Ectodermal cell (in vitro differentiated cells): ENCODE results near the gene C5AR1. TPM values are rescaled to one million over a fixed set of nuclear protein-coding genes. Genes with fewer than 3 reads are reported as not detected.
A peak's percentile ranks its signal among the peaks of the same experiment; 100 is the strongest.
"Not testable (repeated sequence)": the region's sequence is repeated elsewhere in the genome, so short reads cannot be mapped to it uniquely, and the experiment has no call there.

Experiments
- H3K27ac ChIP-seq: 2 replicates; pipeline ENCODE4 v1.7.0; 2013; ENCODE audit warnings: mild to moderate bottlenecking, low read depth, low read length; ENCODE audit not compliant: insufficient read depth, poor library complexity, severe bottlenecking
- H3K27me3 ChIP-seq: 2 replicates; pipeline ENCODE4 v1.7.0; 2013; ENCODE audit warnings: mild to moderate bottlenecking, low read length; ENCODE audit not compliant: insufficient read depth, control insufficient read depth, poor library complexity, severe bottlenecking
- H3K36me3 ChIP-seq: one replicate; pipeline ENCODE4 v1.7.0; 2013; ENCODE audit warnings: low read length; ENCODE audit not compliant: control insufficient read depth, insufficient read depth
- H3K4me1 ChIP-seq: one replicate; pipeline ENCODE4 v1.7.0; 2013; ENCODE audit warnings: low read length; ENCODE audit not compliant: control insufficient read depth, insufficient read depth
- H3K4me3 ChIP-seq: 2 replicates; pipeline ENCODE4 v1.7.0; 2013; ENCODE audit warnings: low read depth, low read length, control low read depth; ENCODE audit not compliant: insufficient read depth
- H3K9me3 ChIP-seq: 2 replicates; pipeline ENCODE4 v1.7.0; 2013; ENCODE audit warnings: mild to moderate bottlenecking, low read length, moderate library complexity; ENCODE audit not compliant: control insufficient read depth
- WGBS, 2 experiments: methylation state at CpG; one replicate each; pipeline ENCODE4 v1.1.7; 2013; ENCODE audit warnings: missing lambda C conversion rate in 2 of 2; 5-methylcytosine and 5-hydroxymethylcytosine counted together
- polyA plus RNA-seq, 4 experiments: library from polyadenylated mRNA; stranded (reverse); fragments of 50-300 nt; gene quantifications; one replicate each; pipeline ENCODE4 v1.2.3, GENCODE V29; 2013

C5AR1 gene
- not detected for polyA plus RNA-seq (2013, experiment 1 of 4)
- 0.37 TPM for polyA plus RNA-seq (2013, experiment 2 of 4)
- 0.16 TPM for polyA plus RNA-seq (2013, experiment 3 of 4)
- 0.12 TPM for polyA plus RNA-seq (2013, experiment 4 of 4)

GRCh38 chr19:47309608-47310007 is at the start of gene C5AR1:
Gene C5AR1 (plus strand): TSS chr19:47309861. CDS start chr19:47309896, 35 bp downstream.
- Histone ChIP-seq H3K27me3 (no peaks in the 10 kb centered on the region), H3K9me3 (no peaks in the 10 kb centered on the region), H3K27ac (no peak within 1 kb of the TSS), H3K4me3 (no peak within 1 kb of the TSS), H3K4me1 (no peaks in the 10 kb centered on the region), H3K36me3 (no peaks in the 10 kb centered on the region)
- 64 to 67% methylated on average over 12 of the region's 12 CpGs for WGBS, 2 experiments

- Histone ChIP-seq H3K27me3 (no peaks in the 10 kb centered on the region), H3K36me3 (peaks cover 29% of the 10 kb centered on the region), H3K27ac (no peak overlapping the region), H3K4me1 (peaks cover 8% of the 10 kb centered on the region), H3K9me3 (no peaks in the 10 kb centered on the region), H3K4me3 (no peak overlapping the region)
- WGBS, 2 experiments: 95% methylated on average over 17 of the region's 17 CpGs
Observed at GRCh38 chr19:47260476-47260875, 49.2 kb upstream of the C5AR1 start.

GRCh38 chr19:47261946-47262793 is 47.5 kb upstream of the C5AR1 start:
- not testable (repeated sequence) for H3K27me3 ChIP-seq, H3K9me3 ChIP-seq, H3K4me3 ChIP-seq, H3K27ac ChIP-seq, H3K4me1 ChIP-seq
- H3K36me3 ChIP-seq: peaks cover 37% of the 10 kb centered on the region
- WGBS, 2 experiments: 94 to 95% methylated on average over 14 of the region's 14 CpGs

GRCh38 chr19:47264629-47265028 is 45.0 kb upstream of the C5AR1 start:
- Histone ChIP-seq H3K4me3 (no peak overlapping the region), H3K27ac (no peak overlapping the region), H3K27me3 (no peaks in the 10 kb centered on the region), H3K36me3 (peaks cover 40% of the 10 kb centered on the region), H3K9me3 (no peaks in the 10 kb centered on the region), H3K4me1 (no peaks in the 10 kb centered on the region)
- WGBS, 2 experiments: 95 to 96% methylated on average over 30 of the region's 30 CpGs

- 96% methylated on average over 21 of the region's 21 CpGs for WGBS, 2 experiments
- Histone ChIP-seq H3K36me3 (peaks cover 28% of the 10 kb centered on the region), H3K4me3 (no peak overlapping the region), H3K27me3 (no peaks in the 10 kb centered on the region), H3K27ac (no peak overlapping the region), H3K4me1 (no peaks in the 10 kb centered on the region), H3K9me3 (no peaks in the 10 kb centered on the region)
Observed at GRCh38 chr19:47266401-47266941, 43.2 kb upstream of the C5AR1 start.

- Histone ChIP-seq H3K27me3 (no peaks in the 10 kb centered on the region), H3K27ac (no peak overlapping the region), H3K4me3 (no peak overlapping the region), H3K4me1 (peaks cover 8% of the 10 kb centered on the region), H3K36me3 (peaks cover 26% of the 10 kb centered on the region), H3K9me3 (no peaks in the 10 kb centered on the region)
- WGBS, 2 experiments: 94 to 96% methylated on average over 14 of the region's 14 CpGs
Observed at GRCh38 chr19:47267350-47267759, 42.3 kb upstream of the C5AR1 start.

GRCh38 chr19:47268028-47268427 is 41.6 kb upstream of the C5AR1 start:
- H3K9me3 ChIP-seq: no peaks in the 10 kb centered on the region
- no peaks in the 10 kb centered on the region for H3K27me3 ChIP-seq
- H3K4me1 ChIP-seq: peaks cover 9% of the 10 kb centered on the region
- peaks cover 21% of the 10 kb centered on the region for H3K36me3 ChIP-seq
- no peak overlapping the region for H3K4me3 ChIP-seq
- 94 to 97% methylated on average over 6 of the region's 6 CpGs for WGBS, 2 experiments
- no peak overlapping the region for H3K27ac ChIP-seq

- peaks cover 21% of the 10 kb centered on the region for H3K36me3 ChIP-seq
- H3K9me3 ChIP-seq: no peaks in the 10 kb centered on the region
- H3K4me3 ChIP-seq: no peak overlapping the region
- H3K27me3 ChIP-seq: no peaks in the 10 kb centered on the region
- WGBS, 2 experiments: 90 to 96% methylated on average over 7 of the region's 7 CpGs
- peaks cover 9% of the 10 kb centered on the region for H3K4me1 ChIP-seq
- no peak overlapping the region for H3K27ac ChIP-seq
Observed at GRCh38 chr19:47269596-47269995, 40.1 kb upstream of the C5AR1 start.

- Histone ChIP-seq H3K27me3 (peaks cover 7% of the 10 kb centered on the region), H3K4me3 (no peak overlapping the region), H3K4me1 (peaks cover 12% of the 10 kb centered on the region), H3K9me3 (no peaks in the 10 kb centered on the region), H3K36me3 (peaks cover 21% of the 10 kb centered on the region), H3K27ac (no peak overlapping the region)
- 96% methylated on average over 10 of the region's 10 CpGs for WGBS, 2 experiments
Observed at GRCh38 chr19:47270408-47270807, 39.3 kb upstream of the C5AR1 start.

- peaks cover 13% of the 10 kb centered on the region for H3K36me3 ChIP-seq
- H3K4me1 ChIP-seq: peaks cover 16% of the 10 kb centered on the region
- H3K27me3 ChIP-seq: peaks cover 11% of the 10 kb centered on the region
- peak overlapping the region; percentile 93 for H3K27ac ChIP-seq
- no peak overlapping the region for H3K4me3 ChIP-seq
- WGBS, 2 experiments: 77 to 78% methylated on average over 6 of the region's 6 CpGs
- H3K9me3 ChIP-seq: no peaks in the 10 kb centered on the region
Observed at GRCh38 chr19:47271949-47272348, 37.7 kb upstream of the C5AR1 start.
